Epithelial cell of umbilical artery (primary cell): ENCODE measurements around the gene ATAD2B. TPM values are rescaled to one million over a fixed set of nuclear protein-coding genes. Genes with fewer than 3 reads are reported as not detected.

Experiments
- total RNA-seq: library from RNA; depleted of rRNA; stranded (reverse); fragments of >200 nt; gene quantifications from 2 replicates; pipeline ENCODE4 v1.2.3, GENCODE V29; 2014

Gene ATAD2B
- total RNA-seq: 10.1 and 13.7 TPM in 2 replicates

DNA sequence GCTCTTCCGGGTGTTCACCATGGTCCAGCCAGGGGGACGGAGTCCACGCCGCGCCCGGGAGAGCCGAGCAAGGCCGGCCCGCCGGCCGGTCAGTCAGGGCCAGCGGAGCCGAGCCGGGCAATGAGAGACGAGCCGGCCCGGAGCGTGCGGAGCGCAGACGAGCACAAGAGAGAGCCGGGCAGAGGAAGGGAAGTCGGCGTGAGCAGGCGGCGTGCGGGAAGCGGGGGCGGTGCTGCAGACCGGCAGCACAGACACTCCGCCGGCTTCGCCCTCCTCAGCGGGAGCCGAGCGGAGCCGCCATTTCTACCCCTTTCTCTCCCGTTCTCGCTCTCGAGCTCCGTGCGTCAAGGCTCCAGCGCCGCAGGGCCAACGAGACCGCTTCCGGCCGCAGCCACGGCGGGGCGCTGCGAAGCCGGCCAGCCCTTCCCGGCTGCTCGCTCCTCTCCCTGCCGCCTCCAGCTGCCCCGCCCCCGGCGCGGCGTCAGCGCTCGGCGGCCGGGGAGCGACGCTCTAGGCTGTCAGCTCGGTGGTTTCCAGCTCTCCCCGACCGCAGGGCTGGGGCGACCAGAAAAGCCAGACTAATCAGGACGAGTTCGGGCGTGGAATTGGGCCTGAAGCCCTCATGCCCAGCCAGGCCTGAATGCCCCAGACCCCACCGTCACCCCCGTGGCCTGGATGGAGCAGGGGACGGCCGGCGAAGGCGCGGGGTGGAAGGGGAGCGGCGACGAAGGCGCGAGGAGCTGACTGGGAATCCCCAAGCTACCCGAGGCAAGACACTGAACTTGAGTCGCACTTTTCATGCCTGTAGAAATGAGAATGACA is at the start of gene ATAD2B:
Gene ATAD2B (minus strand): TSS at position 374 of the 822 bp plus-strand sequence. CDS start 353 bp downstream, at position 21.

DNA sequence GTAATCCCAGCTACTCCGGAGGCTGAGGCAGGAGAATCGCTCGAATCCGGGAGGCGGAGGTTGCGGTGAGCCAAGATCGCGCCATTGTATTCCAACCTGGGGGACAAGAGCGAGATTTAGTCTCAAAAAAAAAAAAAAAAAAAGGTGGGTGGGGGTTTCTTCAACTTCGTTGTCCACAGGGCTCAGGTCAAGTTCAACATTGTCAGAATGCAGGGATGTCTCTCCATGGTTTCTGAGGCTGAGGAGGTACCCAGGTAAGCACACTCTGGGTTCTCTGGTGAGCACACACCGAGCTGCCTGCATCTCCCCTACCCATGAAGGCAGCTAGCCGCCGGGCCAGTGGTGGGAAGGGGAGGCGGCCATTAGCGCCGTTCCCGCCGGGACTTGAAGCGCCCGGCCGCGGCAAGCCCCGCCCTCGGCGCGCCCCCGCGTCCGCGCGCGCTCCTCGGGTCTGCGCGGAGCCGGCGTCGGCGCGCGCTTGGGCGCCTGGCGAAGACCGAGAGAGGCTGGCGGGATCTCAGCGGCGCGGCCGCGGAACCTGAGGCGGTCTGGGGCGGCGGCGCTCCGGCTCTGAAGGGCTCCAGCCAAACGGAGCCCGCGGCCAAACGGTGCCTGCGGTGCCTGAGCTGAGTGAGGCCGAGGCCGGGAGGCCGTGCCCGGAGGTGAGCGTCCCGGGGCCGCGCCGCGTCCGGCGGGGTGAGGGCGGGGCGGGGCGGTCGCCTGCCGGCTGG is 13.2 kb upstream of the ATAD2B start, which contains the start of gene UBXN2A:
Gene UBXN2A (plus strand): TSS at position 477 of the 731 bp plus-strand sequence. CDS start 17,852 bp downstream, outside the sequence.

Other genes with a start within 250 kb of the ATAD2B start
- gene UBXN2A, start 13.3 kb upstream of the ATAD2B start, total RNA-seq: 9.4 and 9.9 TPM in 2 replicates
- under 0.01 and 0.61 TPM in 2 replicates for gene MFSD2B, start 83.0 kb upstream of the ATAD2B start, total RNA-seq
- gene WDCP, start 120.3 kb upstream of the ATAD2B start, total RNA-seq: 12.0 and 19.0 TPM in 2 replicates
- gene FKBP1B, start 122.6 kb upstream of the ATAD2B start, total RNA-seq: 22.0 and 23.1 TPM in 2 replicates
- gene SF3B6, start 149.2 kb upstream of the ATAD2B start, total RNA-seq: 226 and 244 TPM in 2 replicates
- gene TP53I3, start 157.7 kb upstream of the ATAD2B start, total RNA-seq: 83.1 and 94.5 TPM in 2 replicates
- 0.30 TPM in 1 of 2 replicates, not detected in the other for gene PFN4, start 196.2 kb upstream of the ATAD2B start, total RNA-seq
- gene FAM228B, start 196.3 kb upstream of the ATAD2B start, total RNA-seq: 3.6 and 5.2 TPM in 2 replicates
- gene FAM228A, start 247.9 kb upstream of the ATAD2B start, total RNA-seq: not detected in 2 replicates